ENCODE data around the gene CDRT15L2.
"Not testable (repeated sequence)": the region's sequence is repeated elsewhere in the genome, so short reads cannot be mapped to it uniquely, and the experiment has no call there.

CDRT15L2 gene

DNA sequence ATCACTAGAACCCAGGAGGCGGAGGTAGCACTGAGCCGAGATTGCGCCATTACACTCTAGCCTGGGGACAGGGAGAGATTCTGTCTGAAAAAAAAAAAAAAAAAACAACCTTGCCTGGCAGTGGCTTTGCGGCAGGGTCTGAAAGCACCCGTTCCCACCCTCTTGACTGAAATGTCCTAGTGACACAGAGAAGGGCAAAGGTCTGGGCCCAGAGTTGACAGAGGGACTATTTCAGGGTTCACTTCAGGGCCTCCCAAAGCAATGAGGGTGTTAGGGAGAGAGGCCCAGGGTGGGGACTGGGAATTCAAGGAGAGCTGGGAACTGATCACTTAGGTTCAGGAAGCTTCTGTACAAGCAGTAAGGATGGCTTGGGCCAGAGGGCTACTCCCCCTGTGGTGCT is 13.8 kb upstream of the CDRT15L2 start:
- TF ChIP-seq, protein P1, sequence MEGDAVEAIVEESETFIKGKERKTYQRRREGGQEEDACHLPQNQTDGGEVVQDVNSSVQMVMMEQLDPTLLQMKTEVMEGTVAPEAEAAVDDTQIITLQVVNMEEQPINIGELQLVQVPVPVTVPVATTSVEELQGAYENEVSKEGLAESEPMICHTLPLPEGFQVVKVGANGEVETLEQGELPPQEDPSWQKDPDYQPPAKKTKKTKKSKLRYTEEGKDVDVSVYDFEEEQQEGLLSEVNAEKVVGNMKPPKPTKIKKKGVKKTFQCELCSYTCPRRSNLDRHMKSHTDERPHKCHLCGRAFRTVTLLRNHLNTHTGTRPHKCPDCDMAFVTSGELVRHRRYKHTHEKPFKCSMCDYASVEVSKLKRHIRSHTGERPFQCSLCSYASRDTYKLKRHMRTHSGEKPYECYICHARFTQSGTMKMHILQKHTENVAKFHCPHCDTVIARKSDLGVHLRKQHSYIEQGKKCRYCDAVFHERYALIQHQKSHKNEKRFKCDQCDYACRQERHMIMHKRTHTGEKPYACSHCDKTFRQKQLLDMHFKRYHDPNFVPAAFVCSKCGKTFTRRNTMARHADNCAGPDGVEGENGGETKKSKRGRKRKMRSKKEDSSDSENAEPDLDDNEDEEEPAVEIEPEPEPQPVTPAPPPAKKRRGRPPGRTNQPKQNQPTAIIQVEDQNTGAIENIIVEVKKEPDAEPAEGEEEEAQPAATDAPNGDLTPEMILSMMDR (IDR thresholded peaks at IDR 0.05; ENCODE audit: low read depth, low read length): no peak

DNA sequence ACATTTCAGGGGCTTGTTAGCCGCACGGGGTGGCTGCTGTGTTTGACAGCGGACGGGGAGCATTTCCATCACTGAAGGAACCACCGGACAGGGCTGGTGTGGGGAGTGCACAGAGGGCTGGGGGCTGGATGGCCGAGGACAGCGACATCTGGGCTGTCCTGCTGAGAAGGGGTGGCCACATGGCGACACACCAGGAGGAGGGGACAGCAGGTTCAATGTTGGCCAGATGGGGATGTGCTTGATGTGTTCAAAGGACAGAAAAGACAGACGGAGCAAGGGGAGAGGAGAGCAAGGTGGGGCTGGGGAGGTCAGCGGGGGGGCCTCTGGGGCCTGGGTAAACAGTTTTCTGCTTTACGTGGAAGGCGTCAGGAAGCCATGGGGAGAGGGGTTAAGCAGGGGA is 12.8 kb upstream of the CDRT15L2 start:
- H3K4me3 ChIP-seq (ENCODE audit: low read depth, low read length): not testable (repeated sequence)

More for the DNA sequence above, 13.8 kb upstream of the CDRT15L2 start:
- H3K4me3 ChIP-seq (ENCODE audit: low read depth, low read length): no peak overlapping the region

DNA sequence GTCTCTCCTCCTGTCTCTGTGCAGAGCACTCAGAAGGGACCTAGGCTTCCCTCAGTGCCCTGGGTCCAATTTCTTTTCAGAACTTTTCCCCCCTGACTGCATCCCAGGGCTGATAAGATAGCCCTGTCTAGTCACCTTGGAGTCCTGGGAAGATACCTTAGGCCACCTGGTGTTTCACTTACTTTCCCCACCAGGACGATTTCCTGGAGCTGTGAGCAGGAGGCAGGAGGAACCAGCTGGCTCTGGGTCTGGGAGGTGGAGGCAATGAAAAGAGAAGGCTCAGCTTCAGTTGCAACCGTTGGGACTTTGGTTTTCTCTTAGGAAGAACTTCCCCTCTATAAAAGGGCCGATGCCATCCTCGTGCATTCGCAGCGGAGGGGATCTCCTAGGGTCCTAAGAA is 12.1 kb upstream of the CDRT15L2 start:
- H3K4me3 ChIP-seq (ENCODE audit: low read depth, low read length): not testable (repeated sequence)

DNA sequence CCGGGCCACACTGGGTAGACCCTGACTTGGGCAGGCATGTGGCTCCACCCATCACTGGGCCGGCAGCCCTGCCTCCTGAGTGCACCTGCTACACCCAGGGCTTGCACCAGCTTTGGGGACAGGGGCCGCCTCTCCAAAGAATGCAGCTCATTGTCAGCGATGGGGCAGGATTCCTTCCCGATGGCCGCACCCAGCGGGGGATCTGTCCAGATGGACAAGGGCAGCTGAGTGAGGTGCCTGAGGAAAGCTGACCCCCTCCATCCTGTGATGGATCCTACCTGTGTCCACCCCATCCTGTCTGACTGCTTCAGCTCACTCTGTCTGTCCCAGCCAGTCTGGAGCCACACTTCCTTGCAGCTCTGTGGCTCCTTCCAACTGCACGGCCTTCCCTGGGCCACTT is 10.9 kb upstream of the CDRT15L2 start:
- H3K4me3 ChIP-seq (ENCODE audit: low read depth, low read length): not testable (repeated sequence)

DNA sequence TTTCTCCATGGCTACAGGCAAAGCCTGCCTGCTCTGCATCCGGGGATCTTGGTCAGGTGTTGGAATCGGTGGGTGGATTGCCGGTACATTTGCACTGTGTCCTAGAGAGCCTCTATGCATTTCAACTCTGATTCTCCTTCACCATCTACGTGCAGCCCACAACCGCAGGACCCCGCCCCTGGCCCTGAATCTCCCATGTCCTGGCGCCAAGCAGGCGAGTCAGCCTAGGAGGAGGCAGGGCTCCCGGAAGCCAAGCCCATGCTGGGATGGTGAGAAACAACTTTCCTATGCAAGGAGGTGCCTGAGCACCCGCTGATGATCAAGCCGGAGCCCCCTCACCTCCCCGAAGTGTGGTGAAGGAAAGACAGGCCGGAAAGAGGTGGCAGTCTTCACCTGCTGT is 7.9 kb upstream of the CDRT15L2 start:
- H3K4me3 ChIP-seq (ENCODE audit: low read depth, low read length): not testable (repeated sequence)

DNA sequence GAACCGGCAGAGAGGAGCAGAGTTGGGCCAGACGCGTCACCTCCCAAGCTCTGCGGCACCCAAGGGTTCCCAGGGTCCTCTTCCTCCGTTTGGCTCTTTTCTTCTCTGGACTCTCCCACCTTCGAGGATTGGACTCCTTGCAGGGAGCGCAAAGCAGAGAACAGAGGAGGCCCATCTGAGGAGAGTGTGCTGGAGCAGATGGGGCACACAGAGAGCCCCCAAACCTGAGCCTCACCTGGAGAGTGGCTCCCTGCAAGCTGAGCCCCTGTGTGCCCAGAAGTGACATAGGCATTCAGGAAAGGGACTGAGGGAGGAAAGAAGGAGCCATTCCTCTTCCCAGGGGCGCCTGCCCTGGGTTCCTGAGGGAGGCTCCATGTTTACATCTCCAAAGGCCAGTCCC is 6.3 kb upstream of the CDRT15L2 start:
- H3K4me3 ChIP-seq (ENCODE audit: low read depth, low read length): not testable (repeated sequence)

DNA sequence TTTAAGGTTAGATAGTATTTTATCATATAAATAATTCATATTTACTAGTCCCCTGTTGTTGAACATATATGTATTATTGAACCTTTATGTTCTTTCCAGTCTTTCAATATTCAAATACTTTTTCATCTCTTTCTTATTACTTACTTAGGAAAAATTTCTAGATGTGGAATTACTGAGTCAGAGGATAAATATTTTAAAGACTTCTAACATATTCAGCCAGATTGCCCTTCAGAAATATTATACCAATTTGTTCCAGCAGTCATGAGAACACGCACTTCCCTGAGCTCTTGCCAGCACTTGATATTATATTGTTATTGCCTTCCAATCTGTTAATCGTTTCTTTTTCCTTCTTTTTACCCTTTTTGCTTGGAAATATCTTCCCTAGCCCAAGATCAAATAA is 4.5 kb upstream of the CDRT15L2 start:
- H3K4me3 ChIP-seq (ENCODE audit: low read depth, low read length): not testable (repeated sequence)

DNA sequence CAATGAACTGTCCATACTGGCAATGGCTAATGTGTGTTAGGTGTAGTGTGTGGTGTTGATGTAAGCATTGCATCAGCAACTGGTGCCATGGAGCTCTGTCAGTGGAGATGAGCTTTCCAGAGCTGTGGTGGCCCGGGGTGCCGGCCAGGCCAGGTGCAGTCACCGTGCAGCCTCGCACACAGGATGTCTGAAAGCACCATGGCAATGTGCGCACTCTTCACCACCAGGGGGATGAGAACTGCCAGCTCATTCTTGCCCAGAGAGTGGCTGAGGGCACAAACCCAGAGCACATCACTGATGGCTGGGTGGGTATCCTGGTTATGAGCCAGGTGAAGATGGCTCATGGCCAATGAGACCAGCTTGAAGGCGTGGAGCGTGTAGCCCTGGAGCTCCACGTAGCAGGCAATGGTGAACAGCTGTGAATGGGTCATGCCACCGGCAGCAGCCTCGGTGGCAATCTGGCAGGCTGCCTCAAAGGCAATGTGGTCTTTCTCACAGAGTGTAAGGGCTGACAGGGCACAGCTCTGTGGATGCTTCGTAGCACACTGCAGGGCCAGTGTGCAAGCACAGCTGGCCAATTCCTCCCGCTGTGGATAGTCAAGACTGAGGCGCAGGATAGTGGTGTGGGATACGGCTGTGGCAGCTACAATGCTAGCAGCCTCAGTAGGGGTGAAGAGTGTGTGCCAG is 4.5 kb downstream of the CDRT15L2 start:
- not testable (repeated sequence) for H3K4me3 ChIP-seq (ENCODE audit: low read depth, low read length)

DNA sequence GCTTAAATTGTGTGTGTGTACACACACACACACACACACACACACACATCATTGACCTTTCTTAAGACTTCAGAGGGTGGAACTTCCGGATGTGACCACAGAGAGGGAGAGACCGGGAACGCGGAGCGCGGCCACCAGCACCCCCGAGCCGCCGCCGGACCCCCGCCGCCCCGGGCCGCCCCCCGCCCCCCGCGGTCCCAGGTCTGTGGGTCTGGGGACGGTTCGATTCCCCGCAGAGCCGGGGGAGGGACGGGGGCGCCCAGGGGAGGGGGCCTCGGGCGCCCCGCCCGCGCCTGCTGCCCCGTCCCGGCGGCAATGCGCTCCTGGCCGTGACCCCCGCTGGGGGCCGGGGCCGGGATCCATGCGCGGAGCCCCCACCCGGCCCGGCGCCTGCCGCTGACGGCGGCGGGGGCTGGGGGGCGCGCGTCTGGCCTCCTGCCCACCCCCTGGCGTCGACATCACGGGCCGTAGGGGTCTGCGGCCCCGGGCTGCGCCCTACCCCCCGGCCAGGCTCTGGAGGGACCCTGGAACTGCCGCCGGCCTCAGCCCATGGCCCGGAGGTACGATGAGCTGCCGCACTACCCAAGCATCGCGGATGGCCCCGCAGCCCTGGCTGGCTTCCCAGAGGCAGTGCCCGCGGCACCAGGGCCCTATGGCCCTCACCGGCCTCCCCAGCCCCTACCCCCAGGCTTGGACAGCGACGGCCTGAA is 9.4 kb downstream of the CDRT15L2 start:
- not testable (repeated sequence) for H3K4me3 ChIP-seq (ENCODE audit: low read depth, low read length)

DNA sequence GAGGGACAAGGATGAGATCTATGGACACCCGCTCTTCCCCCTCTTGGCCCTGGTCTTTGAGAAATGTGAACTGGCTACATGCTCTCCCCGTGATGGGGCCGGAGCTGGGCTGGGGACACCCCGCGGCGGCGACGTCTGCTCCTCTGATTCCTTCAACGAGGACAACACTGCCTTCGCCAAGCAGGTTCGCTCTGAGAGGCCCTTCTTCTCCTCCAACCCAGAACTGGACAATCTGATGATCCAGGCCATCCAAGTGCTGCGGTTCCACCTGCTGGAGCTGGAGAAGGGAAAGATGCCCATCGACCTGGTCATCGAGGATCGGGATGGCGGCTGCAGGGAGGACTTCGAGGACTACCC is 9.9 kb downstream of the CDRT15L2 start:
- not testable (repeated sequence) for H3K4me3 ChIP-seq (ENCODE audit: low read depth, low read length)

DNA sequence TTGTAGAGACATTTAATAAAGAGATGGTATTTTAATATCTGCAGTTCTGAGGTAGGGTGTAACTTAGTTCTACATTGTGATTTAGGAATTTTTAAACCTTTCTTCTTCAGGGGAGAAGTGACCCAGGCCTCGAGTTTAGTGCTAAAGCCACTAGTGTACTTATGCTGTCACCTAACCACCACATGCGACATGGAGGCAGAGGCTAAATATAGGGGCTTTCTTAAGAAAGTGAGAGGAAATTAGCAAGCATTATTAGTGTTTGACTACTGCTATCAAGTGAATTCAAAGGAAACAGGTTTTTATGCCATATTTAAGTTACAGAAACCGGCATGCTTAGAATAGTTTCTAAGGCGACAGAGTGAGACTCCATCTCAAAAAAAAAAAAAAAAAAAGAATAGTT is 11.5 kb downstream of the CDRT15L2 start:
- H3K4me3 ChIP-seq (ENCODE audit: low read depth, low read length): not testable (repeated sequence)

DNA sequence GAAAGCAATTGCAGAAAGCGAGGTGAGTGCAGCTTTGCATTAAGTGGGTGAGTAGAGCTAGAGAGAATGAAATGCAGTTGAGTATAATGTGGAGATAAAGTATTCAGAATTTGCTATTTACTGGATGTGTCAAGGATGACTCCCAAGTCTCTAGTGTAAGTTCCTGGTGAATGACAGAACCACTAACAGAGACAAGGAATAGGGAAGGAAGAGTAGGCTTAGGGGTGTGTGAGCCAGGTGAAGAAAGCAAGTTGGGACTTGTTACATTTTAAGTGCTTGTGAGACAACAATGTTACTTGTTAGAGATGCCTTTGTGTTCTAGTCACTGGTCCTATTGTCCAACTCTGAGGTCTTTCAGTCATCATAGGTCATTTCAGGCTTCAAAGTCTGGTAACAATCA is 26.0 kb downstream of the CDRT15L2 start:
- H3K4me3 ChIP-seq (ENCODE audit: low read depth, low read length): not testable (repeated sequence)

DNA sequence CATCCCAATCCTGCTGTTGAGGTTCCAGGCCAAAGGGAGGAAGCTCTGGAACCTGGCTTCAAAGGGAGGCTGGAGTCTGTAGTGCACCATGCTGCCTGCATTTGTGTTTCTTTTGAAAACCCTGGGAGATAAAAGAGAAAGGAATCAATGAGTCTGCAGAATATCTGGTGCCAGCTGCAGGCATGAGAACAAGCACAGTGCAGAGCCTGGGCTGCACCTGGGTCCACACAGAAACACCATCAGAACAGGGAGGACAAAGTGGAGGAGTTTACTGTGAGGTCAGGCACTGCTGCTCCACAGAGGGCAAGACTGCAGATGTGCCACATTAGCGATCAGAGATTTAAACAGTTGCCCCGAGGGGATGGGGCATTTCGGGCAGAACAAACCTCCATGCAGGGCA is 30.0 kb downstream of the CDRT15L2 start:
- not testable (repeated sequence) for H3K4me3 ChIP-seq (ENCODE audit: low read depth, low read length)

DNA sequence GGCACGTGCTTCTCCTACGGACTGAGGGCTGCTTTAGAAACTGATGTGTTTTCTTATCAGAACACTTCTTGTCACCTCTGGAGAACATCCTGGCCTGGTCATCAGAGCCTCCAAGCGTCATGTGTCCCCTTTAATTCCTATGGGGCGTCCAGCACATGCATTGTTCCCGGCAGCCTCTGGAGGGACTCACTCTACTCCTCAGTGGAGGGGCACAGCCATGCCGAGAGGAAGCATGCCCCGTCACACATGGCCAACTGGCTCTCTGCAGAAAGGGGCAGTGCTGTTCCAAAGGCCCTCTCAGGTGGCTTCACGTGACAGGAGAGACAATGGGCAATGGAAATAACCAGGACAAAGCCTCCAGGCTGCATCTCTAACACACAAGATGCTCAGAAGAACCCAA is 31.8 kb downstream of the CDRT15L2 start:
- TF ChIP-seq, protein P1 (IDR thresholded peaks at IDR 0.05; ENCODE audit: low read depth, low read length): no peak
- no peak overlapping the region for H3K4me3 ChIP-seq (ENCODE audit: low read depth, low read length)

All from WI38 (cell line).